HL-60 (cell line): ENCODE measurements around the gene PJA1.

ENCODE experiments used
- DNase-seq, 2 experiments: peaks; one replicate each; pipeline ENCODE4 v3.0.0-alpha.2; 2010 to 2020; ENCODE audit warnings: low read depth in 1 of 2, low spot score in 1 of 2
- H3K27ac ChIP-seq: fragments of 250-450 bp; sonication (Bioruptor Pico); replicated peaks from 2 replicates; pipeline ENCODE4 v1.5.1; 2020; ENCODE audit warnings: mild to moderate bottlenecking, moderate library complexity
- H3K27me3 ChIP-seq: fragments of 250-450 bp; sonication (Bioruptor Pico); 2 replicates; pipeline ENCODE4 v1.5.1; 2021; ENCODE audit warnings: mild to moderate bottlenecking, moderate library complexity; ENCODE audit not compliant: insufficient read depth, poor library complexity, severe bottlenecking
- H3K4me3 ChIP-seq: replicated peaks from 2 replicates; pipeline ENCODE4 v1.5.1; 2011; ENCODE audit warnings: mild to moderate bottlenecking, control low read depth, low read length; ENCODE audit not compliant: insufficient read depth
- CTCF ChIP-seq: IDR thresholded peaks from one replicate; pipeline ENCODE4 v1.5.1; 2011; ENCODE audit warnings: low read length, control low read depth, inconsistent platforms; ENCODE audit not compliant: insufficient read depth
- GABPA ChIP-seq: IDR thresholded peaks from 2 replicates; pipeline ENCODE4 v1.6.1; 2012; ENCODE audit warnings: low read depth
- POLR2AphosphoS5 ChIP-seq: IDR thresholded peaks from 2 replicates; pipeline ENCODE4 v1.6.1; 2012; ENCODE audit warnings: low read depth
- REST ChIP-seq: IDR thresholded peaks from 2 replicates; pipeline ENCODE4 v1.6.1; 2012; ENCODE audit warnings: low read depth; ENCODE audit not compliant: insufficient replicate concordance
- SPI1 ChIP-seq: IDR thresholded peaks from 2 replicates; pipeline ENCODE4 v1.6.1; 2012; ENCODE audit warnings: low read depth, mild to moderate bottlenecking, borderline replicate concordance

The PJA1 gene

GRCh38 chrX:69120476-69120875 is 44.8 kb downstream of the PJA1 start:
- Histone ChIP-seq H3K4me3 (no peak overlapping the region), H3K27me3 (no peaks in the 10 kb centered on the region), H3K27ac (no peak overlapping the region)
- TF ChIP-seq POLR2AphosphoS5: no peak
- no peak for TF ChIP-seq GABPA
- TF ChIP-seq CTCF: no peak
- no peak for TF ChIP-seq SPI1
- no peak for TF ChIP-seq REST
- no peak for DNase-seq

GRCh38 chrX:69119122-69119521 is 46.1 kb downstream of the PJA1 start:
- TF ChIP-seq SPI1 (no peak), GABPA (no peak), POLR2AphosphoS5 (no peak), REST (no peak), CTCF (no peak)
- no peak overlapping the region for H3K4me3 ChIP-seq
- DNase-seq: no peak
- no peak overlapping the region for H3K27ac ChIP-seq
- H3K27me3 ChIP-seq: no peaks in the 10 kb centered on the region

- Histone ChIP-seq H3K27me3 (no peaks in the 10 kb centered on the region), H3K27ac (no peak overlapping the region), H3K4me3 (no peak overlapping the region)
- TF ChIP-seq REST (no peak), SPI1 (no peak), GABPA (no peak), POLR2AphosphoS5 (no peak), CTCF (no peak)
- no peak for DNase-seq
Measured at GRCh38 chrX:69117876-69118526, 47.3 kb downstream of the PJA1 start.
